HG03064 (cell line): ENCODE measurements around the gene SEMA4C.
A peak's percentile ranks its signal among the peaks of the same experiment; 100 is the strongest.

Experiments used
- ATAC-seq: cut with Tn5 transposase; IDR thresholded peaks from one replicate; pipeline ENCODE4 v1.9.1; 2021; ENCODE audit warnings: low read depth; ENCODE audit not compliant: unreplicated experiment

Gene SEMA4C

DNA sequence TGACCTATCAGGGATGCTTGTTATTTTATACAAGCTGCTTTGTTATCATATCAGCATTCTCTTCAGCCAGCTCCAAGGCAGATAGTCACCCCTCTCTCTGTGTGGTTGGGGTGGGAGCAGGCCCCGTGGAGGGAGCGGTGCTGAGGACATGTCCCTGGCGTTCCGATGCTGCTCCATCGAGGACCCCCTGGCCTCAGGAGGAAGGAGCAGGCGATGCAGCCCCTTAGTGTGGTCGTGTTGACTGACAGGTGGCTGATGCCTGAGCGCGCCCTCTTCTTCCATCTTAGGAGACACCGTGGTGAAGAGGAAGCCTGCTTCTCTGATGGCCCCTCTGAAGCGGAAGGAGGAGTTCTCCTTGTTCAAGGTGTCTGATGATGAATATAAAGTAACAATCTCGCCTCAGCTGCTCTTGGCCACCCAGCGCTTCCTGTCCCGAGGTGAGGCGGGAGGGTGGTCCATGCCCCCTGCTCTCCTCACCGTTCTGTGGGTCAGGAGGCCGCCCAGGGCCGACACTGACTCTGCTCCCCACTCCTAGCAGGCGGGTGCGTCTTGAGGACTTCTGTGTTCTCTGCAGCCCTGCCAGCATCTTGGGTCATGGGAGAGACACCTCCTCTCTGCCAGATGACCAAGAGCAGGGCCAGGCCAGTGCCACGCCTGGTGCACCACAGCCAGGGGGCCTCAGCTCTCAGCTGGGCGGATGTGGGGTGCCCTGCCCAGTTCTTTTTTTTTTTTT is 43.2 kb downstream of the SEMA4C start:
- ATAC-seq: no peak

- no peak for ATAC-seq
Observed at GRCh38 chr2:96825057-96825456, 44.8 kb downstream of the SEMA4C start.

GRCh38 chr2:96824079-96824870 is 45.6 kb downstream of the SEMA4C start:
- no peak for ATAC-seq

- ATAC-seq: no peak
Observed at GRCh38 chr2:96823198-96823597, 46.7 kb downstream of the SEMA4C start.

- ATAC-seq: no peak
Observed at GRCh38 chr2:96822786-96823185, 47.1 kb downstream of the SEMA4C start.

DNA sequence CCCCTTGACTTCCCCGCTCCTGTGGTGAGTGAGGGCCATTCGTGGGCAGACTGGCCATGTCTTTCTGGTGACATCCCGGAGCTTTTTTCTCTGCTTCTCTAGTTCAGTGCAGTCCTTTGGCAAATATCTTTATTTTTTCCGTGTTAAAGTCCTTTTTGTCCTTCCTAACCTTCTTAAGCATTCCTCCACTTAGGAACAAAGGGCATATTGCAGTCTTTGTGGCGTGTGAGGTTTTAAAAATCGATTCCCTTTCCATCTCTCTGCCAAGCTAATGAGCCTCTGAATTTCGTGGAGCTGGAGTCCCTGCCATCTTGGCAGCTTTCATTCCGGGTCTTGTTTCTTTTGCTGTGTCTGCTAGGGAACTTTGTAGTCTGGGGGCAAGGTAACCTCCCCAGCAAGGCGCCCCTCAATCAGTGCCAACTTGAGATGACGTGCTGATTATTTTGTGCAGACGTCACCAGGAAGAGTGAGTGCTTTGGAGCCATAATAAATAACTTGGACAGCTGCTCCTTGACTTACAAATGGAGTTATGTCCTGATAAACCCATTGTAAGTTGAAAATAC is 48.7 kb downstream of the SEMA4C start:
- ATAC-seq: no peak

DNA sequence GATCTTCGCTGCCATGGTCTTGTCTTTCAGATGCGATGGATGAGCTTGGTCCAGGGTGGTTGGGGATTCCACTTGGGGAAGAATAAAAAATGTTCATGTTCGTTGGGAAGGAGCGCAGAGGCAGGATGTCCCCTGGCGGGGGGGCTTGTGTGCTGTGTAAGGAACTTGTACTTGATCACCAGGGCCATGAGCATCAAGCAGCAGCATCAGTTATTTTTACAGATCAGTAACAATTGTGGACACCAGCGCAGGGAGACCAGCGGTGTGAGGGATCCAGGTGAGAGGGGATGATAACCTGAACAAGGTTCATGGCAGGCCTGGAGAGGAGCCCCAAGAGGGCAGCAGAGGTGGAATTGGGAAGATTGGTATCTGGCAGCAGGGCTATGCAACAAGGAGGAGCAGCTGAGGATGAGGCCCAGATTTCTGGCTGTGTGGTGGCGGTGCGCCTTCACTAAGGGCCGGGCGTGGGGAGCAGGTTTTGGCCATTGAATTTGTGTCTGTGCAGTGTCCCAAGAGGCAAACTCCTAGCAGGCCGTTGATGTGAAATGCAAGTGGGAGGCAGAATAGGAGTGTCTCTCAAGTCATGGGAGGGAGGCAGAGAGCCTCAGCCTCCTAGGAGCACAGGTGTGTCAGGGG is 49.9 kb downstream of the SEMA4C start:
- no peak for ATAC-seq

GRCh38 chr2:96819128-96819875 is 50.6 kb downstream of the SEMA4C start:
- ATAC-seq: no peak

DNA sequence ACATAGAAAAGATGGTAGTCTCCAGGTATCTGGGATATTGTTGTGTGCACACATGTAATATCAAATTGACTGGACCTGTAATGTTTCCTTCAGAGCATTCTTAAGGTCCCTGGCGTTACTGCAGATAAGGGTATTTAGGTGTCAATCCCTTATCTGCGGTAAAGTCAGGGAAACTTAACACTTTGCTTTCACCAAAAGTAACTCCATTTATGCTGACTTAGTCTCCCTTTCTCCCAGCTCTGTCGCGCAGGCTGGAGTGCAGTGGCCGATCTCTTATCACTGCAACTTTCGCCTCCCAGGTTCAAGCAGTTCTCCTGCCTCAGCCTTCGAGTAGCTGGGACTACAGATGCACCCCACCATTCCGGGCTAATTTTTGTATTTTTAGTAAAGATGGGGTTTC is 52.0 kb downstream of the SEMA4C start:
- ATAC-seq: no peak

DNA sequence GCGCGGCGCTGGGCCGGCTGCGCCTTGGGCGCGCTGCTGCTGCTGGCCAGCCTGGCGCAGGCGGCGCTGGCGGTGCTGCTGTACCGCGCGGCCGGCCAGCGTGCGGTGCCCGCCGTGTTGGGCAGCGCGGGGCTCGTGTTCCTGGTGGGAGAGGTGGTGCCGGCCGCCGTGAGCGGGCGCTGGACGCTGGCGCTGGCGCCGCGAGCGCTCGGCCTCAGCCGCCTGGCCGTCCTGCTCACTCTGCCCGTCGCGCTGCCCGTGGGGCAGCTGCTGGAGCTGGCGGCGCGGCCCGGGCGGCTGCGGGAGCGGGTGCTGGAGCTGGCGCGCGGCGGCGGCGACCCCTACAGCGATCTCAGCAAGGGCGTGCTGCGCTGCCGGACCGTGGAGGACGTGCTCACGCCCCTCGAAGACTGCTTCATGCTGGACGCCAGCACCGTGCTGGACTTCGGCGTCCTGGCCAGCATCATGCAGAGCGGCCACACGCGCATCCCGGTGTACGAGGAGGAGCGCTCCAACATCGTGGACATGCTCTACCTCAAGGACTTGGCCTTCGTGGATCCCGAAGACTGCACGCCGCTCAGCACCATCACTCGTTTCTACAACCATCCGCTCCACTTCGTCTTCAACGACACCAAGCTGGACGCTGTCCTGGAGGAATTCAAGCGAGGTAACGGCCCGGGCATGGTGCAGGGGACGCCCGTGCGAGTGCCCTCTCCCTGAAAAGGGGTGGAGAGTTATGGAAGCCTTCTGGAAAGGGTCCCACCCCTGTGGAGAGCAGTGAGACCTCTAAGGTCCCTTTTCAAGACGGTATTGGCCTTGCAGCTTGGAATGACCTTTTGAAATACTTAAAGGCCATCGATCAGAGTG is 52.8 kb downstream of the SEMA4C start:
- ATAC-seq: peak; percentile 1

DNA sequence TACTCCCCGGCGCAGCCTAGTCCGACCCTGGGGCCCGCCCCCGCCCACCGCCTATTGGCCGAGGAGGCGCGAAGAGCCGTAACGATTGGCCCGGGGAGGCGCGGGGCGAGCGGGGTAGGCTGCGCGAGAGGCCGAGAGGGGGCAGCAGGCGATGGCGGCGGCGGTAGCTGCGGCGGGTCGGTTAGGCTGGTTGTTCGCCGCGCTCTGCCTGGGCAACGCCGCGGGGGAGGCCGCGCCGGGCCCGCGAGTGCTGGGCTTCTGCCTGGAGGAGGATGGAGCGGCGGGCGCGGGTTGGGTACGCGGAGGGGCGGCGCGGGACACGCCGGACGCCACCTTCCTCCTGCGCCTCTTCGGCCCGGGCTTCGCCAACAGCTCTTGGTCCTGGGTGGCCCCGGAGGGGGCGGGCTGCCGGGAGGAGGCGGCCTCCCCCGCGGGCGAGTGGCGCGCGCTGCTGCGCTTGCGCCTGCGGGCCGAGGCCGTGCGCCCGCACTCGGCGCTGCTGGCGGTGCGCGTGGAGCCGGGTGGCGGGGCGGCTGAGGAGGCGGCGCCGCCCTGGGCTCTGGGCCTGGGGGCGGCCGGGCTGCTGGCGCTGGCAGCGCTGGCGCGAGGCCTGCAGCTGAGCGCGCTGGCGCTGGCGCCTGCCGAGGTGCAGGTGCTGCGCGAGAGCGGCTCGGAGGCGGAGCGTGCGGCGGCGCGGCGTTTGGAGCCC is 53.6 kb downstream of the SEMA4C start, which contains the start of gene CNNM3:
Gene CNNM3, plus strand, starts transcription at position 142 of the 709 bp plus-strand sequence. Its CDS starts 10 bp downstream, at position 152.
- ATAC-seq: peak; percentile 85

GRCh38 chr2:96815326-96816126 is 54.4 kb downstream of the SEMA4C start:
- ATAC-seq: peak; percentile 2

DNA sequence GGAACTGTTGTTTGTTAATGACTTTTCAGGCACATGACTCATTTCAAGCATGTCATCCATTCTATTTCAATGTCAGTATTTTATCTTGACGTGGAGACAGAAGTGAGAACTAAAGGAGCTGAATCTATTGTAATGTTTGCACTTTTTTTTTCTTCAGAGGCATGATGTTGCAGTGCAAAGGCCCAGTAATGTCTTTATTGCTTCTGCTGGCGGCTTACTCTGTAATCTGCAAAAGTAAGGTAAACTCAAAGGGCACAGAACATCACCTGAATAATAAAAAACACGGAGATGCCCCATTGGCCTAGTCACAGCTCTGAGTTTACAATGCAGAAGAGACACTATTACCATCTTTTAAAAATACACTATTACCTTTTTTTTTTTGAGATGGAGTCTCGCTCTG is 56.2 kb downstream of the SEMA4C start:
- no peak for ATAC-seq

DNA sequence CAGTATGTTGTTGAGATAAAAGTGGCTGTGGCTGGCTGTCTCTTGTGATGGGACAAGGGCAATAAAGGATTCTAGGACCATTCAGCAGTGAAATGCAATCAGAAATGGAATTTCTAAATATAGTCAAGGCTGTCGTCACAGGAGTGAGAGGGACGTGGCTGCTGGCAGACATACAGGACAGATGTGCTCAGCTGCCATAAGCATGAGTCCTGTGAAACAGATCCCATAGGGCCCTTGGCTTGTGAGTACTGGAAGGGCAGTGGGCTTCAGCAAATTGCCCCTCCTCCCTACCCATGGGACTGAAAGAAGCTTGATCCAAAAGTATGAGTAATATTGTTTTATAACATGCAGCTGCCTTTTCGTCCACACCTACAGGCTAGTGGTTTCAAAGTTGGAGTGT is 58.0 kb downstream of the SEMA4C start:
- ATAC-seq: no peak

DNA sequence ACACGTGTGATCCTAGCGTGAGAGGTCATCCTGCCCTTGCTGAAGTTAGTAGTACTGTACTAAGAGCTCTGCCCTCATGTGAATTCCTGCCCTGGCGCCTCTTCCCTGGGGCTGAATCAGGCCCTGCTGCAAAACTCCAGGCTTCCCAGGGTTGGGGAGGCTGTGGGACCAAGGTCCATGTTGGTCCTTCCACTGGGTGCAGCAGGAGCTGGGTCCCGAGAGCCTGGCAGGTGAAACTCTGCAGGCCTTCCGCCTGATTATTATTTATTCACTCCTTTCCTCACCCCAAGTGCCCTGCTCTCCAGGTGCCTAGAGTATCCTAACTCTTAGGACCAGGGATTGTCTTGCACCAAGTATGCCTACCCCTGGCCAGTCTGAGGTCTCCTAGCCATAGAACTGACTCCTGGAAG is 59.1 kb downstream of the SEMA4C start:
- no peak for ATAC-seq

GRCh38 chr2:96809951-96810782 is 59.7 kb downstream of the SEMA4C start:
- ATAC-seq: no peak
